Tibial nerve (tissue), 4 donors: ENCODE results near the gene SPECC1.

Experiments
- CTCF ChIP-seq, 5 experiments: fragments of 200-600 bp in 3 of 5; fragments of 450-650 bp in 2 of 5; sonication (generic) in 3 of 5; IDR thresholded peaks; one replicate each; pipeline ENCODE4 v1.5.1; 2016 to 2019; ENCODE audit warnings: antibody characterized with exemption in 5 of 5, mild to moderate bottlenecking in 3 of 5, moderate library complexity in 2 of 5
- EP300 ChIP-seq, 2 donors: sonication (generic); formaldehyde crosslinking; IDR thresholded peaks; one replicate each; pipeline ENCODE4 v1.6.1; 2017; ENCODE audit warnings: antibody characterized with exemption in 2 of 2, mild to moderate bottlenecking in 1 of 2
- POLR2A ChIP-seq, 2 donors: fragments of 450-650 bp; IDR thresholded peaks; one replicate each; pipeline ENCODE4 v1.6.1; 2017; ENCODE audit warnings: antibody characterized with exemption in 2 of 2, mild to moderate bottlenecking in 2 of 2, moderate library complexity in 2 of 2

GRCh38 chr17:20128036-20128667 is 119.0 kb downstream of the SPECC1 start:
- TF ChIP-seq CTCF (IDR thresholded peaks at IDR 0.05) (no peak), POLR2A (IDR thresholded peaks at IDR 0.05) (no peak), EP300 (IDR thresholded peaks at IDR 0.05) (no peak)
